Pancreas (tissue), 10 donors: Measurements from ENCODE around the gene C1QA. TPM values are rescaled to one million over a fixed set of nuclear protein-coding genes. Genes with fewer than 3 reads are reported as not detected.

Experiments
- ATAC-seq, 4 donors: fragments of 200-7000 bp; cut with Tn5 transposase; one replicate each; pipeline versions ENCODE4 v1.8.0 to v1.9.1; 2020; ENCODE audit warnings: mild to moderate bottlenecking in 4 of 4, moderate library complexity in 4 of 4
- DNase-seq, 6 donors: peaks; one replicate each; pipeline ENCODE4 v3.0.0-alpha.2; 2020
- FAIRE-seq: peaks from 2 replicates; lab custom pipeline; 2012; peaks lifted over from hg19 to GRCh38; lab: Jason Lieb, UNC
- H3K27ac ChIP-seq, 4 donors: fragments of 200-600 bp; sonication (generic); 1 replicate in 3 of 4; 2 replicates in 1 of 4; pipeline versions ENCODE4 v1.5.0 to v1.8.0; 2020
- H3K27me3 ChIP-seq, 4 donors: fragments of 200-600 bp; one replicate each; pipeline ENCODE4 v1.8.0; 2021
- H3K36me3 ChIP-seq, 3 donors: fragments of 200-600 bp; sonication (generic) in 1 of 3; one replicate each; pipeline versions ENCODE4 v1.5.0 to v1.8.0; 2020 to 2021
- H3K4me1 ChIP-seq, 3 donors: fragments of 200-600 bp; one replicate each; pipeline ENCODE4 v1.8.0; 2021
- H3K4me3 ChIP-seq, 4 donors: fragments of 200-600 bp; sonication (generic) in 2 of 4; one replicate each; pipeline versions ENCODE4 v1.5.0 to v1.8.0; 2020 to 2021
- H3K9me3 ChIP-seq, 4 donors: fragments of 200-600 bp; one replicate each; pipeline ENCODE4 v1.8.0; 2021
- CTCF ChIP-seq, 4 donors: fragments of 200-600 bp; sonication (generic) in 3 of 4; IDR thresholded peaks; one replicate each; pipeline versions ENCODE4 v1.5.0 to v1.8.0; 2021; ENCODE audit warnings: antibody characterized with exemption in 4 of 4
- WGBS, 2 donors: extraction: QIAGEN DNeasy Blood & Tissue Kit; methylation state at CpG; one replicate each; pipeline ENCODE4 v1.1.7; 2013; 5-methylcytosine and 5-hydroxymethylcytosine counted together
- intact Hi-C, 3 donors: fragments of 100-400 bp; cut with DNase I; formaldehyde crosslinking; loops; one replicate each; pipeline versions ENCODE4 v1.11.1 to v1.14.2; 2022
- polyA plus RNA-seq, 2 donors: library from polyadenylated mRNA; stranded (reverse); fragments of 200-250 nt; gene quantifications; one replicate each; pipeline ENCODE4 v1.2.3, GENCODE V29; 2013
- total RNA-seq, 6 donors: library from RNA; stranded (reverse); fragmentation: NEBNext Ultra II Directional in 4 of 6; extraction: Animal tissue kit (Norgen Biotek cat#: 25700) in 4 of 6; gene quantifications; one replicate each; pipeline versions ENCODE4 v1.2.1 to v1.2.4, GENCODE V29; 2021 to 2023
- donor health status: healthy with polysubstance abuse.
- donor health status: DM: no; HTN: no; CAD: no; lungs with moderate emphysema.
- donor health status: DM: no; HTN: no; CAD: no.
- donor health status: control.
- donor health status: control.
- donor health status: Bipolar disorder and iron deficiency.
- donor health status: DM: yes; HTN: yes; CAD: no.
- donor health status: DM: no; HTN: no; CAD: no.
- donor health status: DM: no; HTN: no; CAD: no.
- donor health status: DM: yes; HTN: yes; CAD: no.

Gene C1QA
- total and polyA plus RNA-seq, 8 donors, result 3.3 to 115 (median 19.0) TPM

- no peak for ATAC-seq
- no peak for FAIRE-seq
- intact Hi-C loops, result no loop called here
- Histone ChIP-seq H3K4me3 (no peak overlapping the region), H3K36me3 (no peaks in the 10 kb centered on the region), H3K4me1 (no peaks in the 10 kb centered on the region), H3K27me3 (no peaks in the 10 kb centered on the region), H3K9me3 (no peaks in the 10 kb centered on the region), H3K27ac (no peak overlapping the region)
- DNase-seq, result no peak
- TF ChIP-seq CTCF (IDR thresholded peaks at IDR 0.05), result no peak
- WGBS, 2 donors, result 86 to 91% methylated on average over 9 of the region's 9 CpGs
These were observed 44.4 kb upstream of the C1QA start for GRCh38 chr1:22592051-22592450.

- no peak for TF ChIP-seq CTCF (IDR thresholded peaks at IDR 0.05)
- no peaks in the 10 kb centered on the region for H3K4me1 ChIP-seq
- FAIRE-seq (no peak), DNase-seq (no peak), ATAC-seq (no peak)
- H3K27me3 ChIP-seq, result no peaks in the 10 kb centered on the region
- WGBS, 2 donors, result 63 to 73% methylated on average over 34 to 38 of the region's 38 CpGs
- intact Hi-C loops, result no loop called here
- no peak overlapping the region for H3K4me3 ChIP-seq
- no peaks in the 10 kb centered on the region for H3K36me3 ChIP-seq
- H3K9me3 ChIP-seq, result no peaks in the 10 kb centered on the region
- H3K27ac ChIP-seq, result no peak overlapping the region
These were observed 43.3 kb upstream of the C1QA start for GRCh38 chr1:22592919-22593790.

- no peak overlapping the region for H3K27ac ChIP-seq
- no peak for DNase-seq
- H3K36me3 ChIP-seq, result no peaks in the 10 kb centered on the region
- TF ChIP-seq CTCF (IDR thresholded peaks at IDR 0.05), result no peak
- intact Hi-C loops, result no loop called here
- no peaks in the 10 kb centered on the region for H3K9me3 ChIP-seq
- ATAC-seq, result no peak
- H3K4me3 ChIP-seq, result no peak overlapping the region
- H3K4me1 ChIP-seq, result no peaks in the 10 kb centered on the region
- no peak for FAIRE-seq
- H3K27me3 ChIP-seq, result no peaks in the 10 kb centered on the region
- 80 to 81% methylated on average over 10 of the region's 10 CpGs for WGBS, 2 donors
These were observed 42.0 kb upstream of the C1QA start for GRCh38 chr1:22594396-22594795.

- Histone ChIP-seq H3K4me1 (no peaks in the 10 kb centered on the region), H3K9me3 (no peaks in the 10 kb centered on the region), H3K27ac (no peak overlapping the region), H3K4me3 (no peak overlapping the region), H3K36me3 (no peaks in the 10 kb centered on the region), H3K27me3 (no peaks in the 10 kb centered on the region)
- intact Hi-C loops, result no loop called here
- FAIRE-seq (no peak), DNase-seq (no peak), ATAC-seq (no peak)
- WGBS, 2 donors, result 85 to 90% methylated on average over 7 of the region's 7 CpGs
- no peak for TF ChIP-seq CTCF (IDR thresholded peaks at IDR 0.05)
These were observed 41.3 kb upstream of the C1QA start for GRCh38 chr1:22595108-22595507.

GRCh38 chr1:22597301-22597965 lies 39.0 kb upstream of the C1QA start:
- TF ChIP-seq CTCF (IDR thresholded peaks at IDR 0.05), result no peak
- DNase-seq, result no peak
- H3K27ac ChIP-seq, result no peak overlapping the region
- no peak for ATAC-seq
- FAIRE-seq, result no peak
- H3K9me3 ChIP-seq, result no peaks in the 10 kb centered on the region
- intact Hi-C loops, result no loop called here
- no peak overlapping the region for H3K4me3 ChIP-seq
- H3K36me3 ChIP-seq, result no peaks in the 10 kb centered on the region
- 84 to 86% methylated on average over 30 of the region's 30 CpGs for WGBS, 2 donors
- H3K27me3 ChIP-seq, result no peaks in the 10 kb centered on the region
- no peaks in the 10 kb centered on the region for H3K4me1 ChIP-seq
